ENCODE results near the gene FAM3C. TPM values are rescaled to one million over a fixed set of nuclear protein-coding genes. Genes with fewer than 3 reads are reported as not detected.
A peak's percentile ranks its signal among the peaks of the same experiment; 100 is the strongest.

FAM3C gene
- total RNA-seq, 4 donors from 2014 or later: 38.9 to 52.0 (median 43.8) TPM

DNA sequence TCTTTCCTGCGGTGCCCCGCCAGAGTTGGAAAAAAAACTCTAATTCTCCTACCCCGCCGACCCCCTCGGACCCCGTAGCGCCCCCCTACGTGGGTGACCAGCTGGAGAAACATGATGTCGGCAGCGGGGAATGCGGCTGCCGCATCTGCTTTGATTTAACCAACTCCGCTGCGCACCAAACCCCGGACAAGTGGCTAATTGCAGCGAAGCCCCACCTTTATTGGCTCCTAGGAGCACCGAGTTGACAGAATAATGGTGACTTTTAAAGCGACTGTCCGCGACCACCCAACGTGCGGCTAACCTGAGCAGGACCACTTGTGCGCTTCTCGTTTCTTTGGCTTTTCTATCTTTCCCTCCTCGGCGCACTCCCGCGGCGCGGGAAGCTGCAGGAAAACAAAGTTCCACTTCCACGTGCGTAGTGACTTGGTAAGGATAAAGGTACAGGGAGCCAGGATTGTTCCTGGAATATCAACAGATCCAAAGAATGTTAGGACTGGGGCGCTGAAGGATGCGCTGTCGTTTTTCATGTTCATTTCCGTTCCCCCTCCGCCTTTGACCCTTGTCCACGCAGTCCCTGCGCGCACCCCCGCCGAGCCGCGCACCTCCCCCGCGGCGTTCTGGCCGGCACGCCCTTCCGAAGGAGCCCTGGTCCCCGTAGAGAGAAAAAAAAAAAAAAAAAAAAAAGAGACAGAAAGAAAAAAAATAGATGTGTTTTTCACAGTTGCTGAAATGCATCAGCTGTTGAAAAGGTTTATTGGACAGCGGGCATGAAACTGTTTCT, 65.9 kb downstream of the FAM3C start:
- H3K4me3 ChIP-seq: peak overlapping the region; percentile 17 to 43 (median 31)
- no peaks in the 10 kb centered on the region for H3K9me3 ChIP-seq
- H3K36me3 ChIP-seq: no peaks in the 10 kb centered on the region
- no peak for DNase-seq (ENCODE audit: low spot score in 2 of 2)
- peaks cover 0 to 58% of the 10 kb centered on the region in 2 donors for H3K27me3 ChIP-seq
- peaks cover 0 to 23% (median 16%) of the 10 kb centered on the region in 4 donors for H3K4me1 ChIP-seq
- TF ChIP-seq POLR2A (IDR thresholded peaks at IDR 0.05) (no peak), EP300 (IDR thresholded peaks at IDR 0.05) (no peak), CTCF (IDR thresholded peaks at IDR 0.05) (no peak)
- no peak overlapping the region for H3K27ac ChIP-seq
- 2 to 3% methylated on average over 45 to 52 of the region's 52 CpGs for WGBS, 2 donors

DNA sequence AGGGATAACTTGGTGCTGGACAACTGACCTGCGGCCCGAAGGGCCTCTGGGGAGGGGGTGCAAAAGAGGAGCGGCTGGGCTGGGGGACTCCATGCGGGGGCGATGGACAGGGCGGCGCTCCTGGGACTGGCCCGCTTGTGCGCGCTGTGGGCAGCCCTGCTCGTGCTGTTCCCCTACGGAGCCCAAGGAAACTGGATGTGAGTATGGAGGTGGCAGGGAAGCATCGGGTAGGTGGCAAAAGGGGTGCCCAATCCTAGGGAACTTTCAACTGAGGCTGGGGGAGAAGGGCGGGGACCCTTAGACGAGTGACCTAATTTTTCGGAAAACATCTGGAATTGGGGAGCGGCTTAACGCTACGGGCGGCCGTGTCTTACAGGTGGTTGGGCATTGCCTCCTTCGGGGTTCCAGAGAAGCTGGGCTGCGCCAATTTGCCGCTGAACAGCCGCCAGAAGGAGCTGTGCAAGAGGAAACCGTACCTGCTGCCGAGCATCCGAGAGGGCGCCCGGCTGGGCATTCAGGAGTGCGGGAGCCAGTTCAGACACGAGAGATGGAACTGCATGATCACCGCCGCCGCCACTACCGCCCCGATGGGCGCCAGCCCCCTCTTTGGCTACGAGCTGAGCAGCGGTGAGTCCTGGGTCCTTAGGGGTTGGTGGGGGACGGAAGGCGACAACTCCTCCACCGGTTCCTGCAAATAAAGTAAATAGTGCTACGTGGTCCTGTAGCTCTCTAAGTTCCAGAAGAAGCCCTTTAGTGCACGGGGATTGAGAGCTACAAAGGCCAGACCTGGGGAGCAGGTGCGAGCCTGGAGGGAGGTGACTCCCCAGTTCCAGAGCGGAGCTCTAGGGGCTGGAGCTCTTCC, 66.7 kb downstream of the FAM3C start:
- no peaks in the 10 kb centered on the region for H3K9me3 ChIP-seq
- no peak for DNase-seq (ENCODE audit: low spot score in 2 of 2)
- no peaks in the 10 kb centered on the region for H3K36me3 ChIP-seq
- H3K27me3 ChIP-seq: peaks cover 0 to 53% of the 10 kb centered on the region in 2 donors
- TF ChIP-seq EP300 (IDR thresholded peaks at IDR 0.05) (no peak), POLR2A (IDR thresholded peaks at IDR 0.05) (no peak), CTCF (IDR thresholded peaks at IDR 0.05) (no peak)
- 3 to 4% methylated on average over 39 to 47 of the region's 47 CpGs for WGBS, 2 donors
- H3K4me3 ChIP-seq: peak overlapping the region; percentile 17 to 43 (median 31)
- H3K27ac ChIP-seq: no peak overlapping the region
- H3K4me1 ChIP-seq: peaks cover 0 to 23% (median 16%) of the 10 kb centered on the region in 4 donors

GRCh38 chr7:121328508-121329190, 67.5 kb downstream of the FAM3C start, which contains the start of gene WNT16:
TSS of gene WNT16 (plus strand) at chr7:121329000. CDS start at chr7:121329293, 293 bp downstream.
- Histone ChIP-seq H3K27ac (no peak within 1 kb of the TSS), H3K4me1 (peaks cover 0 to 23% (median 16%) of the 10 kb centered on the region in 4 donors), H3K27me3 (peaks cover 0 to 57% of the 10 kb centered on the region in 2 donors), H3K9me3 (no peaks in the 10 kb centered on the region), H3K36me3 (no peaks in the 10 kb centered on the region), H3K4me3 (peak within 1 kb of the TSS; percentile 17 to 43 (median 31))
- 16 to 40% methylated on average over 26 to 27 of the region's 27 CpGs for WGBS, 2 donors
- TF ChIP-seq POLR2A (IDR thresholded peaks at IDR 0.05) (no peak), EP300 (IDR thresholded peaks at IDR 0.05) (no peak), CTCF (IDR thresholded peaks at IDR 0.05) (no peak)
- no peak for DNase-seq (ENCODE audit: low spot score in 2 of 2)

GRCh38 chr7:121327671-121328070, 68.4 kb downstream of the FAM3C start:
- H3K4me1 ChIP-seq: peaks cover 0 to 23% (median 16%) of the 10 kb centered on the region in 4 donors
- H3K27me3 ChIP-seq: peaks cover 0 to 56% of the 10 kb centered on the region in 2 donors
- H3K36me3 ChIP-seq: no peaks in the 10 kb centered on the region
- no peak overlapping the region for H3K27ac ChIP-seq
- H3K4me3 ChIP-seq: no peak overlapping the region
- WGBS, 2 donors: 84 to 87% methylated on average over 5 of the region's 5 CpGs
- TF ChIP-seq EP300 (IDR thresholded peaks at IDR 0.05) (no peak), CTCF (IDR thresholded peaks at IDR 0.05) (no peak), POLR2A (IDR thresholded peaks at IDR 0.05) (no peak)
- H3K9me3 ChIP-seq: no peaks in the 10 kb centered on the region
- no peak for DNase-seq (ENCODE audit: low spot score in 2 of 2)
